Renal cortex interstitium (tissue), 11 donors: Measurements from ENCODE around the gene PRELID3B. TPM values are rescaled to one million over a fixed set of nuclear protein-coding genes. Genes with fewer than 3 reads are reported as not detected.
"Not testable (repeated sequence)": the region's sequence is repeated elsewhere in the genome, so short reads cannot be mapped to it uniquely, and the experiment has no call there.

ENCODE experiments used
- DNase-seq, 11 donors: peaks; one replicate each; pipeline ENCODE4 v3.0.0-alpha.2; 2013; ENCODE audit warnings: low read depth in 9 of 11, low spot score in 4 of 11; ENCODE audit errors: extremely low read depth in 1 of 11
- polyA plus RNA-seq, 3 donors: library from polyadenylated mRNA; unstranded; fragments of 120-200 nt; gene quantifications; one replicate each; pipeline ENCODE4 v1.2.1, GENCODE V29; 2013; ENCODE audit not compliant: insufficient read length in 3 of 3

The PRELID3B gene
- polyA plus RNA-seq, 3 donors: 65.5 to 82.4 (median 69.7) TPM

- no peak for DNase-seq
These were observed 26.5 kb downstream of the PRELID3B start for GRCh38 chr20:59015812-59016711.

- DNase-seq: no peak
These were observed 27.2 kb downstream of the PRELID3B start for GRCh38 chr20:59015411-59015810.

GRCh38 chr20:59014680-59015389 is 27.8 kb downstream of the PRELID3B start:
- no peak for DNase-seq

- DNase-seq: no peak
These were observed 28.5 kb downstream of the PRELID3B start for GRCh38 chr20:59013959-59014608.

GRCh38 chr20:59013031-59013951 is 29.3 kb downstream of the PRELID3B start:
- no peak for DNase-seq

GRCh38 chr20:59011874-59012157 is 30.8 kb downstream of the PRELID3B start:
- DNase-seq: not testable (repeated sequence)

- DNase-seq: peak in 1 of 11 donors; percentile 18
These were observed 31.4 kb downstream of the PRELID3B start for GRCh38 chr20:59010995-59011873.

GRCh38 chr20:59010321-59010994 is 32.1 kb downstream of the PRELID3B start:
- DNase-seq: no peak

GRCh38 chr20:59008715-59009336 is 33.8 kb downstream of the PRELID3B start:
- DNase-seq: no peak

- no peak for DNase-seq
These were observed 34.7 kb downstream of the PRELID3B start for GRCh38 chr20:59007665-59008511.

- peak in 6 of 11 donors; percentile 41 to 55 (median 44) for DNase-seq
These were observed 35.5 kb downstream of the PRELID3B start, which contains the start of gene CTSZ for GRCh38 chr20:59006864-59007664. CTSZ (minus strand) TSS chr20:59007254; CDS start chr20:59007128, 126 bp downstream.

- no peak for DNase-seq
These were observed 36.3 kb downstream of the PRELID3B start for GRCh38 chr20:59006167-59006863.

GRCh38 chr20:59005523-59006166 is 36.9 kb downstream of the PRELID3B start:
- DNase-seq: no peak
